PC-3 (cell line): Measurements from ENCODE around the gene TIMM9. TPM values are rescaled to one million over a fixed set of nuclear protein-coding genes. Genes with fewer than 3 reads are reported as not detected.

Experiments used
- ATAC-seq: fragments of 200-7000 bp; cut with Tn5 transposase; 2 replicates; pipeline ENCODE4 v1.9.1; 2020; ENCODE audit warnings: mild to moderate bottlenecking, moderate library complexity
- BruUV-seq: library from RNA; stranded (reverse); fragments of 400-500 nt; replicated peaks from 2 replicates; lab custom pipeline; 2021; lab: Mats Ljungman, UMichigan
- CTCF ChIA-PET: fragments of 300-600 bp; sonication (Branson Sonifier 250); formaldehyde crosslinking; loops from one replicate; lab custom pipeline; 2022; ENCODE audit warnings: antibody characterized with exemption; lab: Charles Lee
- POLR2A ChIA-PET: fragments of 300-600 bp; sonication (Branson Sonifier 250); formaldehyde crosslinking; loops from one replicate; lab custom pipeline; 2022; ENCODE audit warnings: antibody characterized with exemption; ENCODE audit not compliant: unreplicated experiment; lab: Charles Lee
- DNase-seq: peaks from one replicate; pipeline ENCODE4 v3.0.0-alpha.2; 2015
- H2AFZ ChIP-seq: fragments of 300-600 bp; sonication (generic); 2 replicates; pipeline ENCODE4 v1.6.0; 2016; ENCODE audit warnings: antibody characterized with exemption, low read length
- H3F3A ChIP-seq: fragments of 300-600 bp; sonication (generic); one replicate; pipeline ENCODE4 v1.6.0; 2017; ENCODE audit warnings: antibody characterized with exemption, low read length, control low read depth, mild to moderate bottlenecking; ENCODE audit not compliant: unreplicated experiment
- H3K27ac ChIP-seq: fragments of 300-600 bp; sonication (generic); 2 replicates; pipeline ENCODE4 v1.5.1; 2016; ENCODE audit warnings: mild to moderate bottlenecking, low read length
- H3K27me3 ChIP-seq: fragments of 300-600 bp; sonication (generic); 2 replicates; pipeline ENCODE4 v1.6.1; 2016; ENCODE audit warnings: low read length, mixed read lengths
- H3K36me3 ChIP-seq: fragments of 300-600 bp; sonication (generic); 2 replicates; pipeline ENCODE4 v1.6.1; 2016; ENCODE audit warnings: low read depth, mixed run types, low read length, mixed read lengths
- H3K4me1 ChIP-seq: fragments of 300-600 bp; sonication (generic); 2 replicates; pipeline ENCODE4 v1.5.1; 2016; ENCODE audit warnings: low read length; ENCODE audit not compliant: insufficient read depth
- H3K4me2 ChIP-seq: fragments of 300-600 bp; sonication (generic); 2 replicates; pipeline ENCODE4 v1.6.0; 2016; ENCODE audit warnings: low read length
- H3K4me3 ChIP-seq: fragments of 300-600 bp; sonication (generic); 2 replicates; pipeline ENCODE4 v1.5.1; 2016; ENCODE audit warnings: mild to moderate bottlenecking, low read length, mixed read lengths
- H3K79me2 ChIP-seq: fragments of 300-600 bp; sonication (generic); 2 replicates; pipeline ENCODE4 v1.6.1; 2017; ENCODE audit warnings: low read length, mixed read lengths
- H3K9ac ChIP-seq: fragments of 300-600 bp; sonication (generic); 2 replicates; pipeline ENCODE4 v1.6.0; 2016; ENCODE audit warnings: mild to moderate bottlenecking, low read length
- H3K9me2 ChIP-seq: fragments of 300-600 bp; sonication (generic); replicated peaks from 2 replicates; pipeline ENCODE4 v1.6.1; 2016; ENCODE audit warnings: mixed run types, low read length, mixed read lengths
- H3K9me3 ChIP-seq: fragments of 300-600 bp; sonication (generic); 2 replicates; pipeline ENCODE4 v1.6.1; 2016; ENCODE audit warnings: low read length, mixed read lengths
- H4K20me1 ChIP-seq: fragments of 300-600 bp; sonication (generic); 2 replicates; pipeline ENCODE4 v1.6.1; 2016; ENCODE audit warnings: low read length, mixed read lengths
- CTCF ChIP-seq: fragments of 300-600 bp; sonication (generic); conservative IDR thresholded peaks from 2 replicates; pipeline ENCODE4 v1.5.1; 2017; ENCODE audit warnings: antibody characterized with exemption, low read depth, mild to moderate bottlenecking, low read length
- EZH2 ChIP-seq: fragments of 300-600 bp; sonication (generic); IDR thresholded peaks from one replicate; pipeline ENCODE4 v1.6.1; 2017; ENCODE audit warnings: antibody characterized with exemption, mild to moderate bottlenecking, low read length; ENCODE audit not compliant: unreplicated experiment
- EZH2phosphoT487 ChIP-seq: fragments of 300-600 bp; sonication (generic); IDR thresholded peaks from 2 replicates; pipeline ENCODE4 v1.6.1; 2018; ENCODE audit warnings: mild to moderate bottlenecking, antibody characterized with exemption, low read length, borderline replicate concordance
- intact Hi-C: fragments of 100-400 bp; cut with micrococcal nuclease; formaldehyde crosslinking; loops from 2 replicates; pipeline ENCODE4 v1.9.0; 2023
- total RNA-seq: library from RNA; depleted of rRNA; stranded (reverse); fragments of >200 nt; gene quantifications from 2 replicates; pipeline ENCODE4 v1.2.3, GENCODE V29; 2014

Gene TIMM9
- total RNA-seq, 1 experiment from 2014 or later, result 155 TPM

- Histone ChIP-seq H3K4me1 (peaks cover 10% of the 10 kb centered on the region), H3K9me2 (no peaks in the 10 kb centered on the region), H3K4me2 (peak within 1 kb of the TSS; percentile 85), H3K79me2 (no peaks in the 10 kb centered on the region), H3K27me3 (no peaks in the 10 kb centered on the region), H3K9me3 (no peaks in the 10 kb centered on the region), H4K20me1 (no peaks in the 10 kb centered on the region), H3K4me3 (peak within 1 kb of the TSS; percentile 71), H3K27ac (no peak within 1 kb of the TSS), H3F3A (no peaks in the 10 kb centered on the region), H3K9ac (peak within 1 kb of the TSS; percentile 61), H2AFZ (peak within 1 kb of the TSS; percentile 90), H3K36me3 (no peaks in the 10 kb centered on the region)
- ChIA-PET POLR2A (interaction anchor here (0.6 kb wide), 1 partner anchor 98 kb away, joined by 4 read pairs; the partner anchor contains the start of gene ARID4A), CTCF (interaction anchor here (0.5 kb wide), 1 partner anchor 73 kb away, joined by 7 read pairs; no protein-coding TSS in a partner anchor)
- TF ChIP-seq CTCF (peak; percentile 99), EZH2phosphoT487 (no peak), EZH2 (no peak)
- intact Hi-C loops, result no loop called here
- peak; percentile 94 for DNase-seq
- peak; percentile 86 for ATAC-seq
- TSS peak; percentile 29 for BruUV-seq
Measured at GRCh38 chr14:58395812-58396788, 31.2 kb downstream of the TIMM9 start, which contains the start of gene TOMM20L. Gene TOMM20L, plus strand, starts transcription at chr14:58395930. Its CDS starts 28 bp downstream, at chr14:58395958.

GRCh38 chr14:58395562-58395811 is 31.8 kb downstream of the TIMM9 start:
- no peaks in the 10 kb centered on the region for H3K36me3 ChIP-seq
- no peaks in the 10 kb centered on the region for H3K79me2 ChIP-seq
- peak overlapping the region; percentile 61; the same call in 1 of the 2 replicates for H3K9ac ChIP-seq
- peak overlapping the region; percentile 90 for H2AFZ ChIP-seq
- no peaks in the 10 kb centered on the region for H3F3A ChIP-seq
- no peaks in the 10 kb centered on the region for H4K20me1 ChIP-seq
- ChIA-PET CTCF (no interaction called here), POLR2A (no interaction called here)
- H3K9me3 ChIP-seq, result no peaks in the 10 kb centered on the region
- TF ChIP-seq EZH2phosphoT487 (no peak), CTCF (no peak), EZH2 (no peak)
- intact Hi-C loops, result no loop called here
- no TSS peak for BruUV-seq
- no peak overlapping the region for H3K27ac ChIP-seq
- peak overlapping the region; percentile 71 for H3K4me3 ChIP-seq
- no peak for ATAC-seq
- peaks cover 10% of the 10 kb centered on the region for H3K4me1 ChIP-seq
- H3K27me3 ChIP-seq, result no peaks in the 10 kb centered on the region
- DNase-seq, result no peak
- no peaks in the 10 kb centered on the region for H3K9me2 ChIP-seq
- H3K4me2 ChIP-seq, result peak overlapping the region; percentile 85

- no peak overlapping the region for H3K4me2 ChIP-seq
- H3K9me2 ChIP-seq, result no peaks in the 10 kb centered on the region
- CTCF ChIA-PET, result no interaction called here
- H3K27ac ChIP-seq, result no peak overlapping the region
- H3K9me3 ChIP-seq, result no peaks in the 10 kb centered on the region
- TF ChIP-seq CTCF (no peak), EZH2phosphoT487 (no peak), EZH2 (no peak)
- no peaks in the 10 kb centered on the region for H4K20me1 ChIP-seq
- no TSS peak for BruUV-seq
- peaks cover 4% of the 10 kb centered on the region for H3K4me1 ChIP-seq
- intact Hi-C loops, result no loop called here
- H2AFZ ChIP-seq, result no peak overlapping the region
- H3K27me3 ChIP-seq, result no peaks in the 10 kb centered on the region
- ATAC-seq (no peak), DNase-seq (no peak)
- H3K36me3 ChIP-seq, result no peaks in the 10 kb centered on the region
- H3K9ac ChIP-seq, result no peak overlapping the region
- no peaks in the 10 kb centered on the region for H3K79me2 ChIP-seq
- no peak overlapping the region for H3K4me3 ChIP-seq
- POLR2A ChIA-PET, result no interaction called here
- no peaks in the 10 kb centered on the region for H3F3A ChIP-seq
Measured at GRCh38 chr14:58390830-58391229, 36.5 kb downstream of the TIMM9 start.
